ENCODE data around the gene PPY. TPM values are rescaled to one million over a fixed set of nuclear protein-coding genes. Genes with fewer than 3 reads are reported as not detected.
A peak's percentile ranks its signal among the peaks of the same experiment; 100 is the strongest.
"Not testable (repeated sequence)": the region's sequence is repeated elsewhere in the genome, so short reads cannot be mapped to it uniquely, and the experiment has no call there.

The PPY gene
- total RNA-seq, 2 experiments from 2014 or later: not detected

DNA sequence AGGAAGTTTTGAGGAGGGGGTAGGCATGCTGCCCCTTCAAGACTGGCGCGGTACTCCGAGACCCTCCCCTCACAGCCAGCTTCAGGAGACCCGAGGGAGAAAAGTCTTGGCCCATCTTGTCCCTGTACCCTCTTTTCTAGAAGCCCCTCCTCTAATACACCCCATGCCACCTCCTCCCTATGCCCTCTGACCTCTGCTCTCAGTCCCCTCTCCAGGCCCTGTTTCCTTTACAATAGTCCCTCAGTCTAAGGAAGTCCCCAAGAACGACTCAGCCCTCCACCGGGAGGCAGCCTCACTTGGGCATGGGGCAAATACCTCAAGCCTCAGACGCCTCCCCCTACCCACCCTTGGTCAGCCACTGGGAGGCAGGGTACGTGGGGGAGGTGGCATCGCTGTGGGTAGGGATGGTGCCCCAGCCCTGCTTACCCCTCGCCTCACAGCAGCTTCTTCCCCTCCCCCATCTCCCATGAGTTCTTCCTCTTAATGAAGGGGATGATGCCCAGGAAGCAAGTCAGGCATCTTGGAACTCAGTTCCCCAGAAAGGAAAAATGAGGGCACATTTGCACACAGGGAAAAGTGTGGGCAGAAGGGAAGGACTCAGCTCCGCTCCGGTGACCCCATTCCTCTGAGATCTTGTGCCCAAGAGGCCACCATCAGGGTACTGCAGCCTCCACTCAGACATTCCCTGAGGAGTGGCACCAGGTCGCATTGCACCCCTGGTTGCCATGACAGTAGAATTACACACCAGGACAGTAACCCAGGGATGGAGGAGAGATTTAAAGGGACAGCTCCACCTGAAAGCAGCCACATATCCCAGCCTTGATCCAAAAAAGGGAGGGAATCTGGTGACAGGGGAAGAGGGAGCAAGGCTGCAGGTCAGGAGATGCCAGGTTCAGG lies 41.2 kb downstream of the PPY start:
- Mint-ChIP-seq H3K4me3 (peak overlapping the region; percentile 58), H3K9me3 (ENCODE audit: low read depth) (no peaks in the 10 kb centered on the region), H3K36me3 (ENCODE audit: low read depth) (no peaks in the 10 kb centered on the region), H3K27ac (no peak overlapping the region), H3K4me1 (peaks cover 8% of the 10 kb centered on the region), H3K27me3 (peaks cover 40% of the 10 kb centered on the region)
- intact Hi-C loops (cut with DNase I, micrococcal nuclease): no loop called here
- ChIA-PET CTCF (interaction anchor here (0.8 to 1.7 kb wide), 3 partner anchors 9 to 43 kb away, joined by 3 to 8 read pairs (median 4); no protein-coding TSS in a partner anchor), POLR2A (no interaction called here)
- DNase-seq (no peak), ATAC-seq (peak; percentile 14)

DNA sequence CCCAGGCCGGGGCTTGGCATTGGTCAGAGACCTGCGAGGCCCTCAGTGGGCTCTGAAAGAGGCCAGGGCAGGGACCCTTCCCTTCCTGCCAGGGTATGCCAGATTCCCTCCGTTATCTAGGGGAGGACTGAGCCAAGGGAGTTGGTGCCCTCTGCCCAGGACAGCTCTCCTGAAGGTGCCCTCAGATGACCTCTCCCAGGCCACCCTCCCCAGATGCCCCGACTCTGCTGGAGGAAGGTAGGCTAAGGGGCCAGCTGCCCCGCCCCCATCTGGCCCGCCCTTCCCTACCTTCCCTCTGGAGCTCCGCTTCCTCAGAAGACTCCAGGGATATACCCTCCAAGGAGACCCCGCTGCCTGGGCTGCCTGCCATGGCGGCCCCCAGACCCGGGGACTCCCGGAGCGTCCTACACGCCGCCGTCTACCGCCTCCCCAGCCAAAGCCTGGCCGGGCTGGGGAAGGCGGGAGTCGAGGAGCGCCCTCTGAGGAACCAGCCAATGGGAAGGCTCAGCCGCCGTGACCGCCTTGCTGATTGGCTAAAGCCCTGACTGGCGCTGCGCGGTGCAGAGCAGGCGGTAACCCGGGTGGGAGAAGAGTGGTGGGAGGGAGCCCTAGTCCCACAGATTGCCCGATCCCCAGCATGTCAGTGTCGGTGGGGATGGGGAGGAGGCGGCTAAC lies 42.0 kb downstream of the PPY start:
- peak overlapping the region; percentile 58 for H3K4me3 Mint-ChIP-seq
- H3K4me1 Mint-ChIP-seq: peaks cover 5% of the 10 kb centered on the region
- ChIA-PET POLR2A (interaction anchor here (0.6 kb wide), 1 partner anchor 10 kb away, joined by 4 read pairs; no protein-coding TSS in a partner anchor), CTCF (interaction anchor here (0.8 to 1.6 kb wide), 3 partner anchors 9 to 43 kb away, joined by 4 to 11 read pairs (median 5); no protein-coding TSS in a partner anchor)
- H3K27ac Mint-ChIP-seq: no peak overlapping the region
- H3K36me3 Mint-ChIP-seq (ENCODE audit: low read depth): no peaks in the 10 kb centered on the region
- peaks cover 39% of the 10 kb centered on the region for H3K27me3 Mint-ChIP-seq
- intact Hi-C loops (cut with DNase I, micrococcal nuclease): no loop called here
- no peaks in the 10 kb centered on the region for H3K9me3 Mint-ChIP-seq (ENCODE audit: low read depth)
- DNase-seq (peak; percentile 91), ATAC-seq (peak; percentile 100)

- Mint-ChIP-seq H3K36me3 (ENCODE audit: low read depth) (no peaks in the 10 kb centered on the region), H3K9me3 (ENCODE audit: low read depth) (no peaks in the 10 kb centered on the region), H3K4me1 (peaks cover 5% of the 10 kb centered on the region), H3K27ac (no peak overlapping the region), H3K27me3 (peaks cover 32% of the 10 kb centered on the region), H3K4me3 (no peak overlapping the region)
- intact Hi-C loops (cut with DNase I, micrococcal nuclease): no loop called here
- CTCF ChIA-PET: interaction anchor here (0.9 to 1.7 kb wide), 4 partner anchors 11 to 252 kb away, joined by 3 to 11 read pairs (median 6); no protein-coding TSS in a partner anchor
- POLR2A ChIA-PET: no interaction called here
- no peak for DNase-seq
- no peak for ATAC-seq
Observed at GRCh38 chr17:43898446-43898845, 43.8 kb downstream of the PPY start.

DNA sequence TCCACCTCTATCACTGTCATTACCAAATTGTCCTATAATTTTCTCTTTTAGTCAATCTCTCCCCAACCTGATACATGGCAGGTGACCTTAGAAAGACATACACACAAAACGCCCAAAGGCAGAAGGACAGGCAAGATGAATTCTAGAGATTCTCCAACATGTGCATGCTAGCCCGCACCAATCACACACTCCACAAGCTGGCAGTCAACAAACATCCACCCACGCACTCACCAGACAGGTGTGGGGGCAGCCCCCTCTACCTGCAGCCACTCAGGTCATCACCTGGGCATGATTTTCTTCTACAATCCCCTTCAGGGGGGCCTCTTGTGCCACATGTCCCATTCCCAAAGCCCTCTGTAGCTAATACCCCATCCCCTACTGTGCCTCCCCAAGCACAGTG lies 44.4 kb downstream of the PPY start:
- POLR2A ChIA-PET: no interaction called here
- ATAC-seq: no peak
- Mint-ChIP-seq H3K4me3 (no peak overlapping the region), H3K9me3 (ENCODE audit: low read depth) (no peaks in the 10 kb centered on the region), H3K36me3 (ENCODE audit: low read depth) (no peaks in the 10 kb centered on the region), H3K27me3 (peaks cover 32% of the 10 kb centered on the region), H3K27ac (no peak overlapping the region), H3K4me1 (peaks cover 5% of the 10 kb centered on the region)
- no peak for DNase-seq
- intact Hi-C loops (cut with DNase I, micrococcal nuclease): no loop called here
- CTCF ChIA-PET: no interaction called here

- H3K4me3 Mint-ChIP-seq; H3K9me3 Mint-ChIP-seq (ENCODE audit: low read depth); intact Hi-C loops (cut with DNase I, micrococcal nuclease); H3K4me1 Mint-ChIP-seq; ATAC-seq; POLR2A ChIA-PET; DNase-seq; H3K36me3 Mint-ChIP-seq (ENCODE audit: low read depth); H3K27ac Mint-ChIP-seq: not testable (repeated sequence)
- H3K27me3 Mint-ChIP-seq: peaks cover 22% of the 10 kb centered on the region
- CTCF ChIA-PET: interaction anchor here (0.6 to 1.4 kb wide), 3 partner anchors 14 to 16 kb away, joined by 3 to 5 read pairs (median 3); no protein-coding TSS in a partner anchor
Observed at GRCh38 chr17:43894494-43894893, 47.8 kb downstream of the PPY start.

DNA sequence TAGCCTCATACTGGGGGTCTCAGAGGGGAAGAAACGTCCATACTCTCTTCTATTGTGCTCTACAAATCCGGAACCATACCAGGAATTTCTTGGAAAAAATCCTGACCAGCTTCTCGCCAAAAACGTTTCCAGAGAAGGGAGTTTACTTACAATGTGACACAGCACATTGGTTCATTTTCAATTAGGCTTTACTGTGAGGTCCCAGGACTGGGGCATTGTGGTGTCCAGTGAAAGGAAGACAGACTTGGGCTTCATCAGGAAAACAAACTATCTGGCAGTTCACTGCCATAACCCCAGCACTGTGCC lies 49.7 kb downstream of the PPY start:
- no peak for ATAC-seq
- no peak overlapping the region for H3K27ac Mint-ChIP-seq
- no peaks in the 10 kb centered on the region for H3K9me3 Mint-ChIP-seq (ENCODE audit: low read depth)
- no peaks in the 10 kb centered on the region for H3K36me3 Mint-ChIP-seq (ENCODE audit: low read depth)
- H3K4me1 Mint-ChIP-seq: no peaks in the 10 kb centered on the region
- intact Hi-C loops (cut with DNase I, micrococcal nuclease): no loop called here
- POLR2A ChIA-PET: no interaction called here
- H3K4me3 Mint-ChIP-seq: no peak overlapping the region
- no peak for DNase-seq
- CTCF ChIA-PET: interaction anchor here (0.5 to 1.6 kb wide), 4 partner anchors 12 to 423 kb away, joined by 3 to 5 read pairs (median 4); no protein-coding TSS in a partner anchor
- peaks cover 19% of the 10 kb centered on the region for H3K27me3 Mint-ChIP-seq

- intact Hi-C loops (cut with DNase I, micrococcal nuclease): no loop called here
- H3K4me1 Mint-ChIP-seq: no peaks in the 10 kb centered on the region
- ChIA-PET POLR2A (no interaction called here), CTCF (interaction anchor here (0.5 to 2.5 kb wide), 6 partner anchors 11 to 424 kb away, joined by 3 to 7 read pairs (median 4); no protein-coding TSS in a partner anchor)
- peaks cover 16% of the 10 kb centered on the region for H3K27me3 Mint-ChIP-seq
- no peak for ATAC-seq
- no peaks in the 10 kb centered on the region for H3K36me3 Mint-ChIP-seq (ENCODE audit: low read depth)
- H3K4me3 Mint-ChIP-seq: no peak overlapping the region
- H3K9me3 Mint-ChIP-seq (ENCODE audit: low read depth): no peaks in the 10 kb centered on the region
- DNase-seq: no peak
- no peak overlapping the region for H3K27ac Mint-ChIP-seq
Observed at GRCh38 chr17:43891851-43892646, 50.2 kb downstream of the PPY start.

Other genes starting within 250 kb of the PPY start
- gene SOST, start 183.7 kb downstream of the PPY start, total RNA-seq: not detected
- gene DUSP3, start 163.5 kb downstream of the PPY start, total RNA-seq: 10 to 100 TPM; 23.4 to 24.8 TPM
- not detected for gene CFAP97D1, start 162.0 kb downstream of the PPY start, total RNA-seq
- under 1 TPM; 0.37 to 0.41 TPM for gene MPP3, start 109.3 kb downstream of the PPY start, total RNA-seq
- gene CD300LG, start 95.3 kb downstream of the PPY start, total RNA-seq: not detected
- 1 to 10 TPM; 1.2 to 1.3 TPM for gene MPP2, start 34.9 kb downstream of the PPY start, total RNA-seq
- gene PYY, start 11.5 kb upstream of the PPY start, total RNA-seq: not detected
- gene NAGS, start 62.1 kb upstream of the PPY start, total RNA-seq: 1 to 10 TPM; 1.3 to 1.5 TPM
- gene TMEM101, start 72.5 kb upstream of the PPY start, total RNA-seq: 10 to 100 TPM; 17.6 to 22.7 TPM
- gene LSM12, start 124.2 kb upstream of the PPY start, total RNA-seq: 100 to 1,000 TPM in 1 of 2 experiments, 10 to 100 TPM in 1; 93.1 to 102 TPM
- 10 to 100 TPM; 21.3 to 22.0 TPM for gene G6PC3, start 128.3 kb upstream of the PPY start, total RNA-seq
- 10 to 100 TPM; 16.5 to 22.0 TPM for gene HDAC5, start 181.2 kb upstream of the PPY start, total RNA-seq
- gene HROB, start 199.5 kb upstream of the PPY start, total RNA-seq: 10 to 100 TPM; 17.1 to 23.3 TPM
- gene ASB16, start 228.2 kb upstream of the PPY start, total RNA-seq: under 1 TPM; 0.14 TPM
- gene TMUB2, start 244.5 kb upstream of the PPY start, total RNA-seq: 10 to 100 TPM; 19.8 to 20.3 TPM

Measured in activated CD4-positive, alpha-beta T cell treated with anti-CD3 and anti-CD28 coated beads for 36 hours (primary cell).